Parathyroid adenoma (tissue), 2 donors: ENCODE data around the gene CKM.

Source experiments
- H2AFZ ChIP-seq: fragments of 300-600 bp; sonication (generic); one replicate; pipeline ENCODE4 v1.7.0; 2017; ENCODE audit warnings: antibody characterized with exemption, mild to moderate bottlenecking
- H3K27ac ChIP-seq: fragments of 300-600 bp; sonication (generic); one replicate; pipeline ENCODE4 v1.7.0; 2017
- H3K27me3 ChIP-seq: fragments of 300-600 bp; sonication (generic); one replicate; pipeline ENCODE4 v1.7.0; 2017; ENCODE audit warnings: low read length; ENCODE audit not compliant: control insufficient read depth, insufficient read depth
- H3K36me3 ChIP-seq: fragments of 300-600 bp; sonication (generic); one replicate; pipeline ENCODE4 v1.7.0; 2017; ENCODE audit warnings: low read length; ENCODE audit not compliant: control insufficient read depth, insufficient read depth
- H3K4me1 ChIP-seq: fragments of 300-600 bp; sonication (generic); one replicate; pipeline ENCODE4 v1.7.0; 2017; ENCODE audit warnings: control low read depth
- H3K4me2 ChIP-seq: fragments of 300-600 bp; sonication (generic); one replicate; pipeline ENCODE4 v1.7.0; 2017; ENCODE audit warnings: low read length
- H3K4me3 ChIP-seq: fragments of 300-600 bp; sonication (generic); one replicate; pipeline ENCODE4 v1.7.0; 2017; ENCODE audit warnings: low read depth, low read length
- H3K79me2 ChIP-seq: fragments of 300-600 bp; sonication (generic); one replicate; pipeline ENCODE4 v1.7.0; 2017; ENCODE audit warnings: control low read depth
- H3K9ac ChIP-seq: fragments of 300-600 bp; sonication (generic); one replicate; pipeline ENCODE4 v1.7.0; 2017; ENCODE audit warnings: mild to moderate bottlenecking
- H3K9me3 ChIP-seq: fragments of 300-600 bp; sonication (generic); one replicate; pipeline ENCODE4 v1.7.0; 2017; ENCODE audit warnings: low read length; ENCODE audit not compliant: control insufficient read depth
- TF ChIP-seq, protein P1 (sequence below): fragments of 300-600 bp; sonication (generic); IDR thresholded peaks from one replicate; pipeline ENCODE4 v1.7.0; 2017; ENCODE audit warnings: antibody characterized with exemption, mild to moderate bottlenecking
- donor health status: primary hyperparathyroidism.

CKM gene

GRCh38 chr19:45364696-45365095 is 42.0 kb upstream of the CKM start:
- Histone ChIP-seq H3K4me3 (no peak overlapping the region), H3K9me3 (no peaks in the 10 kb centered on the region), H3K79me2 (no peaks in the 10 kb centered on the region), H3K4me2 (no peak overlapping the region), H3K27me3 (no peaks in the 10 kb centered on the region), H3K36me3 (no peaks in the 10 kb centered on the region), H3K4me1 (no peaks in the 10 kb centered on the region), H2AFZ (no peak overlapping the region), H3K9ac (no peak overlapping the region), H3K27ac (no peak overlapping the region)
- TF ChIP-seq, protein P1, sequence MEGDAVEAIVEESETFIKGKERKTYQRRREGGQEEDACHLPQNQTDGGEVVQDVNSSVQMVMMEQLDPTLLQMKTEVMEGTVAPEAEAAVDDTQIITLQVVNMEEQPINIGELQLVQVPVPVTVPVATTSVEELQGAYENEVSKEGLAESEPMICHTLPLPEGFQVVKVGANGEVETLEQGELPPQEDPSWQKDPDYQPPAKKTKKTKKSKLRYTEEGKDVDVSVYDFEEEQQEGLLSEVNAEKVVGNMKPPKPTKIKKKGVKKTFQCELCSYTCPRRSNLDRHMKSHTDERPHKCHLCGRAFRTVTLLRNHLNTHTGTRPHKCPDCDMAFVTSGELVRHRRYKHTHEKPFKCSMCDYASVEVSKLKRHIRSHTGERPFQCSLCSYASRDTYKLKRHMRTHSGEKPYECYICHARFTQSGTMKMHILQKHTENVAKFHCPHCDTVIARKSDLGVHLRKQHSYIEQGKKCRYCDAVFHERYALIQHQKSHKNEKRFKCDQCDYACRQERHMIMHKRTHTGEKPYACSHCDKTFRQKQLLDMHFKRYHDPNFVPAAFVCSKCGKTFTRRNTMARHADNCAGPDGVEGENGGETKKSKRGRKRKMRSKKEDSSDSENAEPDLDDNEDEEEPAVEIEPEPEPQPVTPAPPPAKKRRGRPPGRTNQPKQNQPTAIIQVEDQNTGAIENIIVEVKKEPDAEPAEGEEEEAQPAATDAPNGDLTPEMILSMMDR: no peak

DNA sequence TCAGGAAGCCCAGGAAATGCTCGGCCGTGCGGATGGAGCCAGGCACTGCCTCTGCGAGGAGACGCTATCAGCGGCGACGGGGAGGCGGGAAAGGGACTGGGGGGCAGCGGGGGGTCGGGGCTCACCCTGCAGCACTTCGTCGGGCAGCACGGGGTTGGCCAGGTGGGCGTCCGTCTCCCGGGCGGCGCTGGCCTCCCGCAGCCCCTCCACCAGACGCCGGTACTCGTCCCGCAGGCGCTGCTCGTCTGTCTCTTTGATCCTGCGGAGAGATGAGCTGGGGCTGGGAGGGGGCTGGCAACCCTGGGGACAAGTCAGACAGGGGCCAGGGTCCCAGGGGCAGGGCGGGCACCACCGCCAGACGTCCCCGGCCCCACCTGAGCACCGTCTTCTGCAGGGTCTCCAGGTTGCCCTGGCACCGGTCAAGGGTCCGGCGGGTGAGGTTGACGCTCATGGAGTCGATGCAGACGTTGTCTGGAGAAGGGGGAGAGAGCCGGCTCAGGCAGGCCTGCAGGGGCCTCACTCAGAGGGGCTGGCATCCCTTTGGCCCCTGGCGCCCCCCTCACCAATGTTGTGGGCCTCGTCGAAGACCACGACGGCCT is 41.3 kb upstream of the CKM start:
- H3K4me2 ChIP-seq: no peak overlapping the region
- H3K36me3 ChIP-seq: no peaks in the 10 kb centered on the region

GRCh38 chr19:45362291-45362690 is 39.6 kb upstream of the CKM start:
- H3K4me1 ChIP-seq: no peaks in the 10 kb centered on the region
- TF ChIP-seq, protein P1: no peak
- H2AFZ ChIP-seq: no peak overlapping the region
- H3K4me2 ChIP-seq: no peak overlapping the region
- no peaks in the 10 kb centered on the region for H3K79me2 ChIP-seq
- H3K9ac ChIP-seq: no peak overlapping the region
- no peaks in the 10 kb centered on the region for H3K27me3 ChIP-seq
- H3K27ac ChIP-seq: no peak overlapping the region
- no peaks in the 10 kb centered on the region for H3K9me3 ChIP-seq
- no peak overlapping the region for H3K4me3 ChIP-seq
- no peaks in the 10 kb centered on the region for H3K36me3 ChIP-seq

More for the DNA sequence above, 41.3 kb upstream of the CKM start:
- no peaks in the 10 kb centered on the region for H3K27me3 ChIP-seq
- TF ChIP-seq, protein P1: no peak
- H3K9ac ChIP-seq: no peak overlapping the region
- H3K9me3 ChIP-seq: no peaks in the 10 kb centered on the region
- H2AFZ ChIP-seq: no peak overlapping the region
- H3K4me1 ChIP-seq: no peaks in the 10 kb centered on the region
- no peaks in the 10 kb centered on the region for H3K79me2 ChIP-seq
- no peak overlapping the region for H3K4me3 ChIP-seq
- H3K27ac ChIP-seq: no peak overlapping the region

DNA sequence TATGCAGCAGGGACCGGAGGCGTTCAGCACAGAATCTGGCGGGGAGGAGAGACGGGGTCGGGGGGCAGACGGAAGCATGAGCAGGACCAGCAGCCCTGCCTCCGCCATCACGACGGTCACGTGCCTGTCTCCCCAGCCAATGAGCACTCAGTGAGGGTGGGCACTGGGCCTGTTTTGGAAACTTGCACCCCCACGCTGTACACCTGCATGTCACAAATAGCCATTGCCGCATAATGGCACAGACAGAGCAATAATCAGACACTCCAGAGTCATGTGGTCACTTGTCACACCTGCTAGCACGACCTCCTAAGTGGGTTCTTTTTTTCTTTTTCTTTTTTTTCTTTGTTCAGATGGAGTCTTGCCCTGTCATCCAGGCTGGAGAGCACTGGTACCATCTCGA is 38.9 kb upstream of the CKM start:
- H3K4me2 ChIP-seq: no peak overlapping the region
- H3K79me2 ChIP-seq: no peaks in the 10 kb centered on the region
- H3K4me1 ChIP-seq: no peaks in the 10 kb centered on the region
- no peaks in the 10 kb centered on the region for H3K9me3 ChIP-seq
- no peak overlapping the region for H2AFZ ChIP-seq
- H3K4me3 ChIP-seq: no peak overlapping the region
- TF ChIP-seq, protein P1: no peak
- no peak overlapping the region for H3K9ac ChIP-seq
- no peaks in the 10 kb centered on the region for H3K36me3 ChIP-seq
- no peak overlapping the region for H3K27ac ChIP-seq
- H3K27me3 ChIP-seq: no peaks in the 10 kb centered on the region

- H3K27ac ChIP-seq: no peak overlapping the region
- H3K36me3 ChIP-seq: no peaks in the 10 kb centered on the region
- no peak overlapping the region for H3K4me2 ChIP-seq
- H3K27me3 ChIP-seq: no peaks in the 10 kb centered on the region
- H3K4me3 ChIP-seq: no peak overlapping the region
- H2AFZ ChIP-seq: no peak overlapping the region
- TF ChIP-seq, protein P1: no peak
- no peaks in the 10 kb centered on the region for H3K79me2 ChIP-seq
- no peaks in the 10 kb centered on the region for H3K9me3 ChIP-seq
- no peak overlapping the region for H3K9ac ChIP-seq
- no peaks in the 10 kb centered on the region for H3K4me1 ChIP-seq
Observed at GRCh38 chr19:45358213-45358792, 35.6 kb upstream of the CKM start.
